Skin of body (tissue), 2 donors: ENCODE measurements around the gene PLCG2. TPM values are rescaled to one million over a fixed set of nuclear protein-coding genes. Genes with fewer than 3 reads are reported as not detected.
"Not testable (repeated sequence)": the region's sequence is repeated elsewhere in the genome, so short reads cannot be mapped to it uniquely, and the experiment has no call there.

Experiments used
- DNase-seq: peaks from one replicate; lab custom pipeline; 2025; lab: John Stamatoyannopoulos, UW
- total RNA-seq: library from RNA; depleted of rRNA; stranded (reverse); fragments of >200 nt; gene quantifications from one replicate; pipeline ENCODE4 v1.2.3, GENCODE V29; 2014

Gene PLCG2
- total RNA-seq, 1 donor from 2014 or later, result 12.9 TPM

GRCh38 chr16:81754858-81755257, 24.2 kb upstream of the PLCG2 start:
- no peak for DNase-seq

- DNase-seq, result no peak
Measured at GRCh38 chr16:81755915-81756614, 23.0 kb upstream of the PLCG2 start.

GRCh38 chr16:81756615-81757356, 22.3 kb upstream of the PLCG2 start:
- DNase-seq, result no peak

DNA sequence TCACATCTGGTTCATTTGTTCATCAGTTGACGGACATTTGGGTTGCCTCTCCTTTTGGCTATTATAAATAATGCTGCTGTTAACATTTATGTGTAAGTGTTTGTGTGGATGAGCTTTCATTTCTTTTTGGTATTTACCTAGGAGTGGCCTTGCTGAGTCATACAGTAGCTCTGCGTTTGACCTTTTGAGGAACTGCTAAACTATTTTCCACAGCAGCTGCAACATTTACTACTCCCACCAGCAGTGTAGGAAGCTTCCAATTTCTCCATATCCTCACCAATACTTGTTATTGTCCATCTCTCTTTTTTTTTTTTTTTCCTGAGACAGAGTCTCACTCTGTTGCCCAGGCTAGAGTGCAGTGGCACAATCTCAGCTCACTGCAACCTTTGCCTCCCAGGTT, 20.7 kb upstream of the PLCG2 start:
- no peak for DNase-seq

GRCh38 chr16:81762322-81762721, 16.8 kb upstream of the PLCG2 start:
- DNase-seq, result not testable (repeated sequence)

DNA sequence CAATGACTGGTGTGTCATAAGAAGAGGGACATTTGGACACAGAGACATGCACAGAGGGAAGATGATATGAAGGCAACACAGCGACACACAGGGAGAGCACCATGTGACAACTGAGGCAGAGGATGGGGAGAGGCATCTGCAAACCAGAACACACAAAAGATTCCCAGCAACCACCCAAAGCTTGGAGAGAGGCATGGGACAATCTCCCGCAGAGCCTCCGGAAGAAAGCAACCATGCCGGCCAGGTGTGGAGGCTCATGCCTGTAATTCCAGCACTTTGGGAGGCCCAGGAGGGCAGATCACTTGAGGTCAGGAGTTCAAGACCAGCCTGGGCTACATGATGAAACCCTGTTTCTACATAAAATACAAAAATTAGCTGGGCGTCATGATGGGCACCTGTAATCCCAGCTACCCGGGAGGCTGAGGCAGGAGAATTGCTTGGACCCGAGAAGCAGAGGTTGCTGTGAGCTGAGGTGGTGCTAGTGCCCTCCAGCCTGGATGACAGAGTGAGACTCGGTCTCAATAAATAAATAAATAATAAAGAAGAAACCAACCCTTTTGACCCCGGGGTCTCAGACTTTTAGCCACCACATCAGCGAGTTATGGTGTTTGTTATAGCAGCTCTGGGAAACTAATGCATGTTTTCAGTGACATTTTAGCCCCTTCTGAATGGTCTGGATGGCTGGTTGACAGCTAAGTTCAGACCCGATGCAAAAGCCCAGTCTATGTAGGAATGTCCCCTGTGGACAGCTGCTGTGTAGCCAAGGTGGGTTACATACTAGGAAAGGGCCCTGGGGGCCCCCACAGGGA, 13.8 kb upstream of the PLCG2 start:
- DNase-seq, result no peak

- DNase-seq, result no peak
Measured at GRCh38 chr16:81765969-81766368, 13.1 kb upstream of the PLCG2 start.

DNA sequence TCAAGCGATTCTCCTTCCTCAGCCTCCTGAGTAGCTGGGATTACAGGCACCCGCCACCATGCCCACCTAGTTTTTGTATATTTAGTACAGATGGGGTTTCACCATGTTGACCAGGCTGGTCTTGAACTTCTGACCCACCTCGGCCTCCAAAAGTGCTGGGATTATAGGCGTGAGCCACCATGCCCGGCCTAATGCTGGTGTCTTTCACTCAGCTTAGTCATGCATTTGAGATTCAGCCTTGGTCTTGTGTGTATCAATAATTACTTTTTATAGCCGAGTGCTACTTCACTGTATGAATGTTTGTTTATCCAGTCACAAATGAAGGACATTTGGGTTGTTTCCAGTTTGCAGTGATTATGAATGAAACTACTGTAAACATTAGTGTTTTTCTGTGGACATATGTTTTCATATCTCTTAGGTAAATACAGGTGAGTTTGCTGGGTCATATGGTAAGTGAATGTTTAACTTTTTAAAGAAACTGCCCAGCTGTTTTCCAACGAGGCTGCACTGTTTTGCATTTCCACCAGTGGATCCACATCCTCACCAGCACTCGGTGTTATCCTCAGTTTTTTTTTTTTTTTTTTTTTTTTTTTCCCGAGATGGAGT, 11.0 kb upstream of the PLCG2 start:
- DNase-seq, result no peak

GRCh38 chr16:81770008-81770407, 9.1 kb upstream of the PLCG2 start:
- DNase-seq, result no peak

GRCh38 chr16:81774348-81774747, 4.7 kb upstream of the PLCG2 start:
- DNase-seq, result no peak

DNA sequence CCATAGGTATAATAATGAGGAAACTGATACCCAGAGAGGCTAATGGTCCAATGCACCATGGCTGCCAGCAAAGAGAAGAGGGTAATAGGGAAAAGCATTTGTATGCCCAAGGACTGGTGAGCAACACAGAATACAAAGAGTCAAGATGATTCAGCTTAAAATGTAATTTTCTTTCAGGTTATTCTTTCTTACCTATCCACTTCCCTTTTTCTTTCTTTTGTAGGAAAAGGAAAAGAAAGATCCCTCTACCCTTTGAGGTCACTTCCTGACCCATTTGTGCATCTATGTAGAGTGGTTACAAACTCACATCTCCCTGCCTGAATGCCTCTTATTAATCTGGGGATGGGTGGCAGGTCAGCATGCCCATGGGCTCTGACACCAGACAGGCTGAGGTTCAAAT, 3.5 kb upstream of the PLCG2 start:
- DNase-seq, result no peak

DNA sequence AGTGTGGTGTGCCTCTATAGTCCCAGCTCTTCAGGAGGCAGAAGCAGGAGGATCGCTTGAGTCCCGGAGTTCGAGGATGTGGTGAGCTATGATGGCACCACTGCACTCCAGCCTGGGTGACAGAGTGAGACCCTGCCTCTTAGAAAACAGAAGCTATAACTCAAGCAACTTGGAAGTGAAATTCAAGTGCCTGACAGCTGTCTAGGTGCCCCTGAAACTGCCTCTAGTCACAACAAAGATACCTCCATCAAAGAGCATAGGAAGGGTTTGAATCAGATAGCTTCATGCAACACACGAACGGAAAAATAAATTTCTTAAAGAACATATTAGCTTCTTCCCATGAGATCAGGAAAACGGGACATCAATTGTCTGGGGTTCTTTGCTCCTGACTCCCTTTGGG, 860 bp upstream of the PLCG2 start:
- no peak for DNase-seq

- no peak for DNase-seq
Measured at GRCh38 chr16:81779536-81780320, 637 bp downstream of the PLCG2 start.

DNA sequence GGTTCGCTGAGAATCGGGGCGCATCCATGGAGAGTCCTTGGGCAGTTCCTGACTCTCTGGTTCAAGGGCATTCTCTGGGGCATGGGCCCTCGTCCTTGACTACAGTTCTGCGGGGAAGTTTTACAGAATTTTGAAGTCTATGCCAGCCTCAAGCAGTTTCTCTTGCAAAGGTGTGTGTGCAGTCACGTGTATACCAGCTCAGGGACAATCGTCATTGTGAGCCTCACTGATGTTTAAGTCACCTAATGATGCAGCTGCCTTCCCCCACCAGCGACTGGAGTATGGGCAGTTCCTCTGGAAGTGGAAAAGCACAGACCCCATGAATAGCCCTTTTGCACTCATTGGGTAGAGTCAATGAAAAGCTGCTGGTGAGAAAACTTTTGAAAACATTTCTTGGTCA, 1.3 kb downstream of the PLCG2 start:
- DNase-seq, result no peak

- no peak for DNase-seq
Measured at GRCh38 chr16:81782236-81782635, 3.1 kb downstream of the PLCG2 start.

DNA sequence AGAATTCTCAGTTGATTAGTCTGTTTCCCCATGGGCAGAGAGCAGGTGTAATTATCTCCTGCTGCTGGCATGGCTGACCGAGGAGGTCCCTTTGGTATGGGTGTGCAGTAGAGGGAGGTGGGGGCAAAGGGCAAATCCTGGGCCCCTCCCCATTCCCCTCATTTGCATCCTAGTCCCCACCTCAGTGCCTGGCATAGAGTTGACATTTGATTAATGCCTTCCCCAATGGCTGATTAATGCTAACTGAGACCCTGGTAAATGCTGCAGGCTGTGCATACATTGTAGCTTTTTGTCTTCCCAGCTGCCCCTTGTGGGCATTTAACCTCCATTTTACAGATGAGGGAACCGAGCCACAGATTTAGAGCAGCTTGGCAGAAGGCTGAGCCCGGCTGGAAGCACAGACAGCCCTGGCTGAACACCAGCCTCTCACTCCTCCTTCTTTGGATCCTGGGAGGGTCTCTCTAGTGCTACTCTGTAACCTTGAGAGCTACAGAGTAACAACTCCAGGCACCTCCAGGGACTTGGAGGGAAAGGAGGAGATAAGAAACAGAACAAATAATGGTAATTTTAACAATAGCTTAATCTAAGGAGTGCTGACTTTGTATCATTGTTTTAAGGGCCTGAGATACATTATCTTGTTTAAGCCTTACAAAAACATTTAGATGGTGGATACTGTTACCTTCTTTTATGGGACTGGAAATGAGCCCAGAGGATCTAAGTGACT, 5.1 kb downstream of the PLCG2 start:
- DNase-seq, result no peak

GRCh38 chr16:81785138-81785924, 6.2 kb downstream of the PLCG2 start:
- DNase-seq, result no peak

GRCh38 chr16:81786321-81786720, 7.2 kb downstream of the PLCG2 start:
- DNase-seq, result no peak

- no peak for DNase-seq
Measured at GRCh38 chr16:81786868-81787267, 7.8 kb downstream of the PLCG2 start.

DNA sequence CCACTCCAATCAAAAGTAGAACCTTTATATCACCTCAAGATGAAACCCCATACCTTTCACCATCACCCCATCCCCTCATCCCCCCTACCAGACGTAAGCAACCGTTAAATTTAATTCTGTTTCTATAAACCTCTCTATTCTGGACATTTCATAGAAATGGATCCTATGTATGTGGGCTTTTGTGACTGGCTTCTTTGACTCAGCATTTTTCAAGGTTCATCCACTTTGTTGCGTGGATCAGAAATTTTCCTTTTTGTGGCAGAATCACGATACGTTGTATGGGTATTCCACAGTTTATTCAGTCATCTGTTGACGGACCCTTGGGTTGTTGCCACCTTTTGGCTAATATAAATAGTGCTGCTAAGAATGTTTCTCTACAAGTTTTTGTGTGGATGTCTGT, 8.6 kb downstream of the PLCG2 start:
- DNase-seq, result no peak
